Endothelial cell of umbilical vein (primary cell): Measurements from ENCODE around the gene SCAMP2. TPM values are rescaled to one million over a fixed set of nuclear protein-coding genes. Genes with fewer than 3 reads are reported as not detected.

Source experiments
- BruUV-seq: library from RNA; stranded (reverse); fragments of 400-500 nt; replicated peaks from 2 replicates; lab custom pipeline; 2021; lab: Mats Ljungman, UMichigan
- CTCF ChIA-PET: fragments of 300-600, 350-600 bp; sonication (Branson Sonifier 250); formaldehyde crosslinking; loops from one replicate; lab custom pipeline; 2021; ENCODE audit warnings: antibody characterized with exemption, inconsistent platforms; lab: Charles Lee
- POLR2A ChIA-PET: fragments of 300-600, 350-600 bp; sonication (Branson Sonifier 250); formaldehyde crosslinking; loops from one replicate; lab custom pipeline; 2021; ENCODE audit warnings: antibody characterized with exemption, inconsistent platforms; lab: Charles Lee
- DNase-seq: peaks from one replicate; pipeline ENCODE4 v3.0.0-alpha.2; 2011; ENCODE audit warnings: low read depth, low spot score
- FAIRE-seq: peaks from 2 replicates; lab custom pipeline; 2011; peaks lifted over from hg19 to GRCh38; lab: Jason Lieb, UNC
- H2AFZ ChIP-seq: 2 replicates; pipeline ENCODE4 v1.6.0; 2012; ENCODE audit warnings: low read depth, low read length, control low read depth, inconsistent platforms
- H3K27ac ChIP-seq: 2 replicates; pipeline ENCODE4 v1.5.1; 2011; ENCODE audit warnings: low read depth, mild to moderate bottlenecking, control low read depth, low read length, moderate library complexity; ENCODE audit not compliant: insufficient read depth
- H3K27me3 ChIP-seq, 2 experiments: 2 replicates each; pipeline versions ENCODE4 v1.6.0 to v1.6.1; 2011; ENCODE audit warnings: low read length in 2 of 2, mixed read lengths in 1 of 2; ENCODE audit not compliant: control insufficient read depth in 2 of 2, insufficient read depth in 2 of 2
- H3K36me3 ChIP-seq, 2 experiments: 2 replicates in 1 of 2; 3 replicates in 1 of 2; pipeline ENCODE4 v1.5.1; 2011; ENCODE audit warnings: low read length in 2 of 2, mild to moderate bottlenecking in 1 of 2, moderate library complexity in 1 of 2; ENCODE audit not compliant: control insufficient read depth in 2 of 2, insufficient read depth in 2 of 2; ENCODE audit errors: extremely low read depth in 1 of 2
- H3K4me1 ChIP-seq: 3 replicates; pipeline ENCODE4 v1.5.1; 2011; ENCODE audit warnings: mild to moderate bottlenecking, low read length; ENCODE audit not compliant: control insufficient read depth, insufficient read depth; ENCODE audit errors: extremely low read depth
- H3K4me2 ChIP-seq: 2 replicates; pipeline ENCODE4 v1.6.1; 2011; ENCODE audit warnings: low read length, control low read depth, mixed read lengths; ENCODE audit not compliant: insufficient read depth
- H3K4me3 ChIP-seq, 3 experiments: fragments of 200-600 bp in 1 of 3; sonication (generic), shearing (Covaris generic) in 1 of 3; replicated peaks in 1 of 3; 2 replicates each; pipeline ENCODE4 v1.5.1; 2011 to 2016; ENCODE audit warnings: control low read depth in 3 of 3, low read length in 3 of 3, mild to moderate bottlenecking in 2 of 3, inconsistent platforms in 1 of 3, low read depth in 1 of 3, moderate library complexity in 1 of 3; ENCODE audit not compliant: insufficient read depth in 1 of 3
- H3K79me2 ChIP-seq: 2 replicates; pipeline ENCODE4 v1.6.0; 2012; ENCODE audit warnings: low read length, inconsistent platforms; ENCODE audit not compliant: control insufficient read depth, insufficient read depth
- H3K9ac ChIP-seq: replicated peaks from 2 replicates; pipeline ENCODE3; 2011; ENCODE audit warnings: low read length, control low read depth; ENCODE audit not compliant: insufficient read depth; ENCODE audit errors: extremely low read depth
- H3K9me1 ChIP-seq: replicated peaks from 3 replicates; pipeline ENCODE4 v1.6.0; 2011; ENCODE audit warnings: mild to moderate bottlenecking, low read length; ENCODE audit not compliant: control insufficient read depth, insufficient read depth; ENCODE audit errors: extremely low read depth
- H3K9me3 ChIP-seq: replicated peaks from 2 replicates; pipeline ENCODE4 v1.5.1; 2012; ENCODE audit warnings: low read length, inconsistent platforms; ENCODE audit not compliant: control insufficient read depth, insufficient read depth
- H4K20me1 ChIP-seq: replicated peaks from 2 replicates; pipeline ENCODE3; 2011; ENCODE audit warnings: mild to moderate bottlenecking, low read length; ENCODE audit not compliant: control insufficient read depth, insufficient read depth; ENCODE audit errors: extremely low read depth
- CTCF ChIP-seq, 2 donors: IDR thresholded peaks; 1 replicate in 1 of 2; 2 replicates in 1 of 2; pipeline ENCODE4 v1.5.1; 2011; ENCODE audit warnings: low read length in 2 of 2, mild to moderate bottlenecking in 2 of 2, moderate library complexity in 2 of 2, control low read depth in 1 of 2, inconsistent platforms in 1 of 2, low read depth in 1 of 2; ENCODE audit not compliant: insufficient read depth in 1 of 2; ENCODE audit errors: extremely low read depth in 1 of 2
- EZH2 ChIP-seq: IDR thresholded peaks from 2 replicates; pipeline ENCODE4 v1.6.1; 2012; ENCODE audit warnings: borderline replicate concordance, low read depth, mild to moderate bottlenecking, moderate library complexity, low read length, inconsistent platforms; ENCODE audit not compliant: severe bottlenecking
- FOS ChIP-seq: IDR thresholded peaks from 2 replicates; pipeline ENCODE4 v1.6.1; 2011; ENCODE audit warnings: mild to moderate bottlenecking, low read length, moderate library complexity, borderline replicate concordance; ENCODE audit not compliant: insufficient read depth
- GATA2 ChIP-seq: IDR thresholded peaks from 2 replicates; pipeline ENCODE4 v1.7.0; 2011; ENCODE audit warnings: low read depth, mild to moderate bottlenecking, moderate library complexity, mixed read lengths, low read length; ENCODE audit not compliant: insufficient read length, insufficient read depth
- JUN ChIP-seq: IDR thresholded peaks from 2 replicates; pipeline ENCODE4 v1.6.1; 2011; ENCODE audit warnings: borderline replicate concordance, low read depth; ENCODE audit not compliant: insufficient read length, insufficient read depth
- MAX ChIP-seq: IDR thresholded peaks from 2 replicates; pipeline ENCODE4 v1.6.1; 2011; ENCODE audit not compliant: insufficient read depth, insufficient read length
- MYC ChIP-seq: IDR thresholded peaks from one replicate; pipeline ENCODE4 v1.6.1; 2011; ENCODE audit warnings: mild to moderate bottlenecking, low read depth, low read length
- POLR2A ChIP-seq: IDR thresholded peaks from 2 replicates; pipeline ENCODE4 v1.6.1; 2012; ENCODE audit warnings: low read depth, mild to moderate bottlenecking, control low read depth, low read length
- POLR2AphosphoS5 ChIP-seq: IDR thresholded peaks from 2 replicates; pipeline ENCODE4 v1.6.1; 2012; ENCODE audit warnings: low read depth, mild to moderate bottlenecking, control low read depth, low read length, moderate library complexity; ENCODE audit not compliant: insufficient read depth
- dilution Hi-C: fragments of 300-500 bp; cut with MboI; formaldehyde crosslinking; loops from one replicate; pipeline ENCODE4 v1.15.0; 2019; ENCODE audit warnings: low sequenced_read_pairs; ENCODE audit not compliant: extremely low pct_ligation_motif_present
- intact Hi-C: fragments of 100-400 bp; cut with micrococcal nuclease; formaldehyde crosslinking; loops from one replicate; pipeline ENCODE4 v1.10.0; 2022
- polyA plus RNA-seq, 4 experiments: library from polyadenylated mRNA; depleted of rRNA in 3 of 4; stranded (reverse) in 3 of 4; unstranded in 1 of 4; fragments of >200 nt; gene quantifications; 2 replicates each; pipeline versions ENCODE4 v1.2.1 to v1.2.3, GENCODE V29; 2011 to 2012; ENCODE audit warnings: missing spikeins in 1 of 4
- total RNA-seq: library from RNA; stranded (reverse); gene quantifications from 2 replicates; pipeline ENCODE4 v1.2.3, GENCODE V29; 2021

Gene SCAMP2
- total and polyA plus RNA-seq, 2 donors (not counting 3 experiments of a cell fraction or from before 2014, with no cell fraction given), result 67.3 to 256 TPM

DNA sequence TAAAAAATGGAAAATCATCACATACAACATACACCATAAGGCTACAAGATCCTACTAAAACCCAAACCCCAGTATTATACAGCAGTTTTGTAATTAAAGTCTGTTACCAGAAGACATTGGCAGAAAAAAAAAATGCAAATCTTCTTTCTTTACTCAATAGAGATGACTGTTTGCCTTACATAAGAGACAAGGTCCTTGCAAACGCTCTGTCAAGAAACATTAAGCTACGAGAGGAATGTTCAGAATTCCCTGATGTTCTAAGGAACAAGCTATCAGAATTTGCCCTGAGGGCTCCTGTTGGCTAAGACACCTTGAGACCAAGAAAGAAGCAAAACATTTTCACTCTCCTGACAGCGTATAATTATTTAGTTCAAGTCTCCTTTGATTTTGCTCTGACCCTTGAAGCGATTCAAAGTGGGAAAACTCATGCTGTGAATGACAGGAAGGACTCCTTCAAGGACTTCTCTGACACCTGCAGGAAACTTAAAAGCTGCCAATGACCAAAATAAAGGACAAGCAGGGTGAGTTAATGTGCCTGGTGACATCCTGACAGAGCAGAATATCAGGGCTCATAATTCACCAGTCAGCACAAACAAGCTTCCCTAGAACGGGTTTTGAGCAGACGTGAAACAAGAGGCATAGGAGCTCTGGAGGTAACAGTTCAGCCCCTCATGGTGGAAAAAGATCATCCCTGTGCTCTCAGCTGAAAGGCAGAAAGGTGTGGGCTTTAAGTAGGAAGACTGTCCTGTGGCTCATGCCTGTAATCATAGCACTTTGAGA is 2.5 kb downstream of the SCAMP2 start:
- ChIA-PET CTCF (interaction anchor here (0.8 to 6.4 kb wide), 10 partner anchors 8 to 99 kb away, joined by 3 to 54 read pairs (median 4); partner anchors contain the start of gene ULK3), POLR2A (interaction anchor here (0.7 kb wide), 1 partner anchor 29 kb away, joined by 3 read pairs; no protein-coding TSS in a partner anchor)
- peak overlapping the region; percentile 13 for H3K4me2 ChIP-seq
- dilution Hi-C loops (no loop called here), intact Hi-C loops (no loop called here)
- no peaks in the 10 kb centered on the region for H3K9me1 ChIP-seq
- no peaks in the 10 kb centered on the region for H3K36me3 ChIP-seq
- DNase-seq, result peak; percentile 6
- no peak overlapping the region for H3K27ac ChIP-seq
- no peak overlapping the region for H2AFZ ChIP-seq
- TF ChIP-seq MYC (no peak), EZH2 (no peak), MAX (no peak), CTCF (IDR thresholded peaks at IDR 0.05; ENCODE audit: extremely low read depth in 1 of 2, insufficient read depth in 1 of 2, low read depth in 1 of 2, low read length in 2 of 2) (no peak), POLR2AphosphoS5 (no peak), FOS (no peak), POLR2A (no peak), GATA2 (no peak), JUN (no peak)
- no TSS peak for BruUV-seq
- H3K27me3 ChIP-seq, result peaks cover 0 to 3% of the 10 kb centered on the region in 2 experiments
- no peak overlapping the region for H3K9ac ChIP-seq
- H3K9me3 ChIP-seq, result no peaks in the 10 kb centered on the region
- no peak overlapping the region for H3K4me3 ChIP-seq
- no peaks in the 10 kb centered on the region for H4K20me1 ChIP-seq
- H3K79me2 ChIP-seq, result peaks cover 54% of the 10 kb centered on the region
- peaks cover 45% of the 10 kb centered on the region for H3K4me1 ChIP-seq
- FAIRE-seq, result no peak
